GM19467 (cell line): ENCODE data around the gene SEPTIN7.

ENCODE experiments used
- ATAC-seq: cut with Tn5 transposase; IDR thresholded peaks from one replicate; pipeline ENCODE4 v1.9.1; 2021; ENCODE audit warnings: mild to moderate bottlenecking, moderate library complexity; ENCODE audit not compliant: unreplicated experiment

The SEPTIN7 gene

DNA sequence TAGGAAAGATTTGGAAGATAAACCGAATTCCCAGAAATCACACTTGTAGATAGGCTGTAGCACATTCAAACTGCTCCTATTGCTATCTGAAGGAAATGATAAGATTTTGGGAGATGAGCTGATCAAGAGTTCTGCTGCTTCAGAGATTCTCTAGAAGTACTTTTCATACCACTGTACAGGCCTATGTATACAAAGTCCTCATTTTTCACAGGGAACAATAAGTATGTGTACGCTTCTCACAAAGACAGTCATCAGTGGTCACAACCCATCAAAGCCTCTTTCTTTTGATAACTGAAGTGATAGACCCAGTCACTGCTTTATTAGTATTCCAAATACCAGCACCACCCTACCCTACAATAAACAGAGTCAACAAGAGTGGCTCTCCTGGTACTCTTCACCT lies 15.6 kb upstream of the SEPTIN7 start:
- no peak for ATAC-seq

DNA sequence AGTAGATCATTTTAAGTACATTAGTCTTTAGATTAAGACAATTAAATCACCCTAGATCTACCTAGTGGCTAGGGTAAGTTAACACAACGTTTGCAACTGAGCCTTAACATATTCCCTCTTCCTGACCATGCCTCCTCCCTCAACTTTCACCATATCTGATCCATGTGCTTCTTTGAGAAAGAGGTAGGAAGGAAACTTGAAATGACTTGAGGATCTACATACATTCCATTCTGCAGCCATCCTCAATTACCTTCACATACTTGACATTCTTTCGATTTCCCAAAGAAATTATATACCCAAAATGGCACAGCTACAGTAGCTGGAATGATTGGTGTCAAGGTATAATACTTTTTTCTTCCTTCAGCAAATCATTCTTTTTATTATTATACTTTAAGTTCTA lies 12.9 kb upstream of the SEPTIN7 start:
- no peak for ATAC-seq

DNA sequence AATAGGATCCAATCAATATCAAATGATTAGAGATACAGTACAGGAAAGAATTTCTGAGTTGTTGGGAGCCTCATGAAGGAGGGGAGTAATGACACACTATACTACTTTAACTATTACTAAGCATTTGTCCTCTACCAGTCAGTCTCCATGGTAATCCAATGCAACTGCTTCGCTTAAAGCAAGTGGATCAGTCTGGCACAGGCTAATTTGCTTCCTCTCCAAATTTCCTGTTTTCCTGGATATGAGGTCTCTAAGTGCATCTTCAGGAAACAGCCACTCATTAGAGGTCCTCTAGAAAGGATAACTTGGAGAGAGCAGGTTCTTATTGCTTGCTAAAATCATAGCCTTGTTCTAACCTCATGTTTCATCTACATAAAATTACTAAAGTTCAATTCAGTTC lies 8.4 kb upstream of the SEPTIN7 start:
- ATAC-seq: no peak

DNA sequence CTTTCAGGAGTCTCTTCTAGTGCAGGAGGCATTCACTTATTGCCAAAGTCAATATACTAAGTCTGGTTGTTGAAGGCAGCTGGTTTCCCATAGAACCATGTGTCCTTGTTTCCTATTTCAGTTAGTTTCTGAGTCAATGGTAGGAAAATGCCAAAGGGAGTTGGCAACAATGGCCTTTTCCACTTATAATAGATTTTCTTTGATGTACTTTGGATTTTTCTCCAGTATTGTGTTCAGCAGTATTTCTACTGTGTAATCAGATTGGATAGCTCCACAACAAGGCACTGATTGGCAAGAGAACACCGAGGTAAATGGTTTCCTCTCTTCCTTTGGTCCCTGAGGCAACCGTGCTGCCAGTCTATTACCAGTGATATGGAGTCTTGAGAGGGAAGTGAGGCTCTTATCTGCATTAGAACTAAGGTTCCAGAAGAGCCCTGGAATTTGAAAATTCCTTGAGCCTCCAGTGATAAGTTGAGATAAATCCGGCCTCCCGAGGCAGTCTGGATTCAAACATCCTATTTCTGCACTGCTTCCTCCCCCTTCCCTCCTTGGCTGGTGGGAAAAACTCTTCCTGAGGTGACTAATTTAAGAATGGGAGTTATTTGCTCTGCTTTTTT lies 7.9 kb upstream of the SEPTIN7 start:
- no peak for ATAC-seq

DNA sequence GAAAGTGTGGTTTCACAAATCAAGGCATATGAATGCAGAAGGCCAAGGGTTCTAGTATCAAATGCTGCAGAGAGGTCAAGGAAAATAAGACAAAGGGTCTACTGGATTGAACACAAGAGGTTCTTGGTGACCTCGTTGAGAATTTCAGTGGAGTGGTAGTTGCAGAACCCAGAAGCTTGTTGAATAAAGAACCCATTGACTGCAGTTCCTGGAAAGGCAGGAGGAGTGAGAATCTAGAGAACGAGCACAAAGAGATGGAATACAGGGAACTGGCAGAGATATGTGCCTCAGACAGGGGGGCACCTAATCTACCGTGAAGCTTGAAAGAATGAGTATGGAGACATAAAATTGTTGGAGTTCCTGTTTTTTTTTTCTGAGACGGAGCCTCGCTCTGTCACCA lies 3.5 kb upstream of the SEPTIN7 start:
- ATAC-seq: no peak

DNA sequence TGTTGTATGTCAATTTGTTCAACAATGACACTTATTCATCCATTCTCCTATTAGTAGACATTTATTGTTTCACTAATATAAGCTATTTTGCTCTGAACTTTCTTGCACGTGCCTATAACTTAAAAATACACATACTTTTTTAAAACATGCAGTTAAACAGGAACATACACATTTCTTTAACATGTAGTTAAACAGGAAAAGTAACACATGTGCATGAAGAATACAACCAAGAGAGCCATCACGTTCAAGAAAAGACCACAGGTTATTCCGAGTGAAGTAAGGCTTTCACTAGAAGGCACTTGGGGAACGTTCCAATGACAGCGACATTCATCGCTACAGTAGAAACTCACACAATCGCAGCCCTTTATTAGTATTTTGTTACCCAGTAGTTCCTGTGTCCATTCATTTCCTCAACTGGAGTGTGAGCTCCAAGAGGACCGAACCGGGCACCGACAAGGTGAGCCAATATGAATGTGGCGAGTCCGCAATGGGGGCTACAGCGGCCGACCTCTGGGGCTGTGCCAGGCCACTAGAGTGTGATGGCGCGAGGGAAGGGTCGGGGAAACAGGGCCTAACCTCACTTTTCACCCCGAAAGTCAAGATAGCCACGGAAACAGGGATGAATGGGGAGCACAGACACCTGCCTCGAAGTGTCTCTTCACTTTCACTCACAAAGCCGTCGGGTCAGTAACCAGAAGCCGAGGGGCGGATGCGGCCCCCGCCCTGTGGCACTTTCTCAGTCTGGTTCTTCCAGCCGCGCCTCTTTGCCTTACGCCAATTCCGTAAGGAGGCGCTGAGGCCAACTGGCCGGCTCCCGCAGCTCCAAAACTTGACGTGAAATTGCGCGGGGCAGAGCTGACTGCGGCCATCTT lies 775 bp upstream of the SEPTIN7 start:
- ATAC-seq: peak; percentile 40

DNA sequence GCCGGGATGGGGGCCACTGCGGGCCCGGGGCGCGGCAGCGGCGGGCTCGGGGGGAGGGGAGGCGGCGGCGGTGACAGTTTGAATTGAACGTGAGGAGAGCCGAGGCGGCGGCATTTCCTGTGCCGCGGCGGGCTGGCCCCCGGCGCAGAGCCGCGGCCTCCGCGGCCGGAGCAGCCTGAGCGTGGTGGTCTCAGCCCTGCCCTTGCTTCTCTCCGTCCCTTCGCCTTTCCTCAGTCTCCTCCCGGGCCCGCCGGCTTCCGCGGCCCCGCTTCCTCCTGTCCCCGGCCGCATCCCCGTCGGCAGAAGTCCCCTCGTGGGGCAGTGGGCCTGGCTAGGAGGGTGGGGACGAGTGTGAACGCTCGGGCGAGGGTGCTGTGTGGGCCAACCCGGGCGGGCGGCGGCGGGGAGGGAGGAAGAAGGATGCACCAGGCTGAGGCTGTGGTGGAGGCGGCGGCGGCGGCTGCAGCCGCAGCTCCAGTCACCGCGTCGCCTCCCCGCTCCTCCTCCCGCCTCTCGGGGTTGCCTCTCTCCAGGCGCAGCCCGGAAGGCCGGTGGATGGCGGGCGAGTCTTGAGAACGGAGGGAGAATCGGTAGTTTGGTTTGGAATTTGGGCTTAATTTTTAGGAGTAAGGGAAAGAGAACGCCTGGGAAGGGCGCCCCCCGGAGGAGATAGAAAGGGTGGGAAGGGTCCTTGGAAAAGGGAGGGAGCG lies 690 bp downstream of the SEPTIN7 start:
- ATAC-seq: peak; percentile 24

DNA sequence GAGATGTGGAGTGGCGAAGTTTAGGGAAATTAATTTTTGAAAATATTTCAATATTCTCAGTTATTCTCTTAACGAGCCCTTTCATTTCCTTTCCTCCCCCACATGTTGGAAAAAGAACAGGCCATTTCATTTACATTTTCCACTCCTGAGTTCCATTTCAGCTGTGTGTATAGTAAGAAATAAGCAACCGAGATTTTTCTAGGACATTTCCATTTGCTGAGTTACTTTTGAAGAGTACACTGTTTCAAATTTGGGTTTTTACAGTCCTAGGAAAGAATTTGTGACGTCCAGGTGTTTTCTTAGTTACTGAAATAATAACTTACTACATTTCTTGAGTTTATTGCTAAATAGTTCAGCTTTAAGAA lies 1.2 kb downstream of the SEPTIN7 start:
- ATAC-seq: no peak

DNA sequence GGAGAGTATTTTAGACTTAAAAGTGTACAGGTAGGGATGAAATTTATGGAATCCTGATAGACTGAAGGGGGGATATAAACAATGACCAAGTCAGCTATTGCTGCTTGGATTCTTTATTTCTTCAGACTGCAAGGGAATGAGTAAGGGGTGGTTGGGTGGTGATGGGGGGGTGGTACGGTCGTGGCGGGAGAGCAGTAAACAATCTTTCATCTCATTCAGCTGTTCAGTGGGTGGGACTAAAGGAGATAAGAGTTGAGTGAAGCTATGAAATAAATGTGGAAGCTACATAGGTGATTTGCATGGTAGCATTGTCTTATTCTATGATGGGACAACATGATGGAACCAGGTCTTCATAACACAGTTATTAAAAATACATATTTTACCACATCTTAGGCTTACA lies 1.8 kb downstream of the SEPTIN7 start:
- ATAC-seq: no peak

DNA sequence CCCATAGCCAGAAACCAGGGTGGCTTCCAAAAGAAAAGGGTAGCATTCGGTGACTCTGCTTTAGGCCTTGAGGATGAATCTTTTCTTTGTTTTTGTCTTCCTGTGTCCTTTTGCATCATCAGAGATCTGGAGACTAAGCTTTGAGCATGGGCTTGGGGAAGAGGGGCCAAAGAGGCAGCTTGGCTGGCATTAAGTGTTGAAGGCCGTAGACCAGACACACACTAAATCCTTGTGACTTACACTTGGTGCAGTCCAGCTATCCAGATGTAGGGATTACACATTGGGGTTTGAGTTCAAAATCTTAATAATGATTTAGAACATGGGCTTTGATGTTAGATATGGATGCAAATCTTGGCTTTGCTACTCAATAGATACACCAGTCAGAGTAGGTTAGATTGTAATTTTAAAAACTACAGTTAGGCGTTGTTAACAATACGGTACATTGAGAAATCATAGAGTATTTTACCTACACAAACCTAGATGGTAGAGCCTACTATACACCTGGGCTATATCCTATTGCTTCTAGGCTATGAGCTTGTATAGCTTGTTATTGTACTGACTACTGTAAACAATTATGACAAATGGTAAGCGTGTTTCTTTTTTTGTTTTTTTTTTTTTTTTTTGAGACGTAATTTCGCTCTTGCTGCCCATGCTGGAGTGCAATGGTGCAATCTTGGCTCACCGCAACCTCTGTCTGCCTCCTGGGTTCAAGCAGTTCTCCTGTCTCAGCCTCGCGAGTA lies 3.5 kb downstream of the SEPTIN7 start:
- no peak for ATAC-seq

DNA sequence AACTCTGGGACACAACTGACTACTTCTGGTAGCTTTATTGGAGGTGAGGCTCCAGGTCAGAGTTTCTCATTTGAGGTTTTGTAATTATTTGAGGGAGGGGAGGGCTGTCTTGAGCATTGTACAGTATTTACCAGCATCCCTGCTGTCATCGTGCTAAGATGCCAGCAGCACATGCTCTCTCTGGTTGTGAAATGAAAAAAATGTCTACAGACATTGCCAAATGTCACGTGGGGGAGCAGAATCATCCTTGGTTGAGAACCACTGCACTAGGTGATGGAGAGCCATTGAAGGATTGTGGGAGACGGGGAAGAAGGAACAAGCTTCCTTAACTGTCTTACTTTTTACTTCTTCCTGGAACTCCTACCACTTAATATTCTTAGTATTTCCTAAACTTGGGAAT lies 5.0 kb downstream of the SEPTIN7 start:
- no peak for ATAC-seq

DNA sequence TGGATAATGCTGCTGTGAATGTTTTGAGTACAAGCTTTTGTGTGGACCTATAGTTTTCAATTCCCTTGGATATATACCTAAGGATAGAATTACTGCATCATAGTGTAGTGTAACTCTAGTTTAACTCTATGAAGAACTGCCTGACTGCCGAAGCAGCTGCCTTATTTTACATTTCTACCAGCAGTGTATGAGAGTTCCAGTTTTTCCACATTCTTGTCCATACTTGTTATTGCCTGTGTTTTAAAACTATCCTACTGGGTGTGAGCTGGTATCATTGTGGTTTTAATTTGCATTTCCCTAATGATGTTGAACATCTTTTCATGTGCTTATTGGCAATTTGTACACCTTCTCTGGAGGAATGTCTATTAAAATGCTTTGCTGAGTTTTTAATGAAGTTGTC lies 15.7 kb downstream of the SEPTIN7 start:
- ATAC-seq: no peak

DNA sequence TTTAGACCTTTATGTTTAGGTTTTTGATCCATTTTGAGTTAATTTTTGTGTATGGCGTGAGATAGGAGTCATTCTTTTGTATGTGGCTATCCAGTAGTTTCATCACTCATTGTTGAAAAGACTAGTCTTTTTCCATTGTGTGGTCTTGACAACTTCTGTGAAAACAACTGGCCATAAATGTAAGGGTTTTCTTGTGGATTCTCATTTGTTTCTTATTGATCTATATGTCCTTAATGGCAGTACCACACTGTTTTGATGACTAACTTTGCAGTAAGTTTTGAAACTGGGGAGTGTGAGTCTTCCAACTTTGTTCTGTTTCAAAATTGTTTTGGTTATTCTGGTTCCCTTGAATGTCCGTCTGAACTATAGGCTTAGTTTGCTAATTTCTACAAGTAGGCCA lies 16.3 kb downstream of the SEPTIN7 start:
- no peak for ATAC-seq

DNA sequence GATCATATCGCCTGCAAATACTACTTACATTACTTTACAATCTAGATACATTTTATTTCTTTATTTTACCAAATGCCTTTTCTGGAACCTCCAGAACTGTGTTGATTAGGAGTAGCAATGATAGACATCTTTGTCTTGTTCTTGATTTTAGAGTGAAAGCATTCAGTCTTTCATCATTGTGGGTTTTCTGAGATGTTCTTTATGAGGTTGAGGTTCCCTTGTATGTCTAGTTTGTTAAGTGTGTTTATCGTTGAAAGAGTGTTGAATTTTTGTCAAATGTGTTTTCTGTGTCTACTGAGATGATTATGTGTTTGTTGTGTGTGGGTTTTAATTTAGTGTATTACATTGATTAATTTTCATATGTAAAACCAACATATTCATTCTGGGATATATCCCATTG lies 17.1 kb downstream of the SEPTIN7 start:
- no peak for ATAC-seq

DNA sequence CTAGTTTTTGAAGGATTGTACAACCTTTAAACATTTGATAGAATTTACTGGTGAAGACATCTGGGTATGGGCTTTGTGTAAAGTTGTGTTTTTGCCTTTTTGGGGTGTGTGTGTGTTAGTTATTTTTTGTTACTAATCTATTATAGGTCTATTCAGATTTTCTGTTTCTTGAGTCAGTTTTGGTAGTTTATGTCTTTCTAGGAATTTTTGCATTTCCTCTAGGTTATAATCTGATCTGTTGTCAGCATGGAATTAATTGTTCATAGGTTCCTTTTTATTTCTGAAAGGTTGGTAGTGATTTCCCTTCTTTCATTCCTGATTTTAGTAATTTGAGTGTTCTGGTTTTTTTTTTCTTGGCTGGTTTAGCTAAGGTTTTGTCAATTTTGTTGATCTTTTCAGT lies 17.7 kb downstream of the SEPTIN7 start:
- ATAC-seq: no peak

DNA sequence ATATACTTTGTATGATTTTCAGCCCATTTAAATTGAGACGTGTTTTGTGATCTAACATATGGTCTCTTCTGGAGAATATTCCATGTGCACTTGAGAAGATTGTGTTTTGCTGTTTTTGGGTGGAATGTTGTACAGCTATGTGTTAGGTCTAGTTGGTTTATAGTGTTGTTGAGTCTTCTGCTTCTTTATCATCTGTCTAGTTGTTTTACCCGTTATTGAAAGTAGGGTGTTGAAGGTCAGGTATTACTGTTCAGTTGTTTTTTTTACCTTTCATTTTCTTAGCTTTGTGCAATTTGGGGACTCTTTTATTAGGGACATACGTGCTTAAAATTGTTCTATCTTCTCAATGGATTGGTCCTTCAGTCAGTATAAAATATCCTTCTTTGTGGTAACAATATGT lies 18.5 kb downstream of the SEPTIN7 start:
- no peak for ATAC-seq

DNA sequence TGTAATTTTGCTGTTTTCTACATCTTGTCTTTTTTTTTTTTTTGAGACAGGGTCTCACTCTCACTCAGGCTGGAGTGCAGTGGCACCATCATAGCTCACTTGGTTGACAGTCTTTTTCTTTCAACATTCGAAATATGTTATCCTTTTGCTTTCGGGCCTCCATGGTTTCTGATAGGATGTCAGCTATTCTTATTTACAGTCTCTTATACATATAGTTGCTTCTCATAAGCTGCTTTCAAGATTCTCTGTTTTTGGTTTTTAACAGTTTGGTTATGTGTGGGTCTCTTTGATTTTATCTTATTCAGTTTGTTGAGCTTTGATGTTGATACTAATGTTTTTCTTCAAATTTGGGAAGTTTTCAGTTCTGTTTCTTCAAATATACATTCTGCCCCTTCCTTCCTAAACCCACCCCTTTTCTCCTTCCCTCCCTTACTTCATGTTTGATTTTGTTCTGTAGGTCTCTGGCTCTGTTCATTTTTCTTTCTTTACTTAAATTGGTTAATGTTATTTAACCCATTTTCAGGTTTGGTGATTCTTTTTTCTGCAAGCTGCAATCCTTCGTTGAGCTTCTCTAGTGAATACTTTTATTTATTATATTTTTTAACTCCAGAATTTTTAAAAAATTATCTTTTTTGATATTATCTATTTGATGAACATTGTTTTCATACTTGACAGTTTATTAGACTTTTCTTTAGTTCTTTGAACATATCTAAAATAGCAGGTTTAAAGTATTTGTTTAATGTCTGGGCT lies 19.3 kb downstream of the SEPTIN7 start:
- ATAC-seq: no peak

DNA sequence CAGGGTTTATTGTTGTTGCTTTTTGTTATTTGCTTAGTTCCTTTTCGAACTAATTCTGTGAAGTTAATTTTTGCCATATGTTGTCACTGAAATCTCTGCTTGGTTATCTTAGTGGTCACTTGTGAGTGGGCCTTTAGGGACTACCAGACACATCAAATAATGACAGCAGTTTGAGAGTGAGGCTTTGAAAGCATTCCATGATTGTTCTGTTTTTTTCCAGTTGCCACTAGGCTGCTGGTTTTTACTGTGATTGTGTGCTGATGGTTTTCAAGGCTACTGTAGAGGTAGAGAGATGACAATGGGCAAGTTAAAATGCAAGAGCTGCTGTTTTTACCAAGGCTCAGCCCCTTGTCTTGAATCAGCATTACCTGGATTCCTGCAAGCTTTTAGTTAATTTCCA lies 20.0 kb downstream of the SEPTIN7 start:
- no peak for ATAC-seq

DNA sequence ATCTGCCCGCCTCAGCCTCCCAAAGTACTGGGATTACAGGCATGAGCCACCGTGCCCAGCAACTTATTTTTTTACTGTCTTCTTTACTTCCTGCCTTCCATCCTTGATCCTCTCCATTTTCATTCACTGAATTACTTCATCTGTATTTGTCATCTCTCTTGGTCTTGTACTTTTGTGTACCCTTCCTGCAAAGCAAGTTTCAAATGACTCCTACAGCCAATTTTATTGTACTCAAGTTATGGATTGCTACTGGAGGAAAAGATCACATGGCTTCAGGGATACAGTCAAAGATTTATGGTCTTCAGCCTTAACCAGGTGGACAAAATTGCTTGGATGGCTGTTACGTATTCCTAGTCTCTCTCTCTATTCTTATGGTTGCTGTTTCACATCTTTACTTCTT lies 22.6 kb downstream of the SEPTIN7 start:
- ATAC-seq: no peak

DNA sequence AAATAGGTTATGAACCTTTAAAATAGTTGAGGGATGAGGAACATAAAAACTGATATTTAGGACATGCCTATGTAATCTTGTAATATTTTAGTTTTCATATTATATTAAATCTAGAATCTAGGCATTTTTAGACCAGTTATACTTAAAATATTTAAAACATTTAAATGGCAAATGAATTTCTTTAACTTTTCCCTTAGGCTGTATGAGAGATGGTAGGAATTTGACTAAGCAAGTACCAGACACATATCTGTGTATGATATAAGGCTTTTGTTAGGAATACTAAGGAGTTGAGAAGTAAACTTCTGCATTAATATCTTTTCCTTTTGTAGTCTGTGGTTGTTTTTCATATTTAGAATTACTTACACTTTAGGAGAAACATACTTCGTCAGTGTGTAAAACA lies 25.1 kb downstream of the SEPTIN7 start:
- no peak for ATAC-seq

DNA sequence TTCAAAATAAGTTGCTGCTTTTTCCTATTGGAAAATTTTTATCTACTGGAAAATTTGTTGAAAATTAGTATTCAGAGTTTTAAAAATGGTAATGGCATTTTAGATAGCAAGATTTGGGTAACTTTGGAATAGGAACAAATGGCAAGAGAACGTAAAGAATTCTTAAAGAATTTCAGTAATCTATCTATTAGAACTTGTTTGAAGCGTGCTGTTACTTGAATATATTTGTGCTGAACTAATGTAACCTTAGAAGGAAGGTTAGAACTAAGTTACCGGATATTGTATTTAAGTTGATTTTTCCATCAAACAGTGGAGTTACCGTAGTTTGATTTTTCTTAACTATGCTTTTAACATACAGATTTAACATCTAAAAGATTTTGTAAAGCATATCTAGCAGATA lies 25.9 kb downstream of the SEPTIN7 start:
- ATAC-seq: no peak
